NCI-H187 treated with DMSO at 0.1 percent for 48 hours (cell line): ENCODE data around the gene GJB5.

Experiments
- DNase-seq: peaks from one replicate; lab custom pipeline; 2025; lab: John Stamatoyannopoulos, UW

The GJB5 gene

GRCh38 chr1:34794790-34795180, 39.9 kb downstream of the GJB5 start:
- DNase-seq = no peak

DNA sequence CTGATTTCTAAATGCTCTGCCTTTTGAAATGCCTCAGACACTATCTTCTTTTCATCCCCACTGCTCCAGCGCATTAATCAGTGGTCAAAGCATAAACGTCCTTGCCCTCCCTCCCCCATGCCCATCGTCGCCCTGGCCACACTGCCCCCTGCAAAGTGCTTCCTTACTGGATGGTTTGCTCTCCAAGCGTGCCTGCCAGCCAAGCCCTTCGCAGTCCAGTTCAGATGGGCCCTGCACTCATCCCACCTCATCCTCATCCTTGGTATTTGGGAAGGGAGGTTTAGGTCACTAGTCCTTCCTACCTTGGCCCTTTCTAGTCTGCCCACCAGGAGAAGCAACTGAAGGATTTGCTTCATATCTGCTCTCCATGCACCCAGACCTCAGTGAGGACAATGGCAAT, 41.1 kb downstream of the GJB5 start:
- no peak for DNase-seq

DNA sequence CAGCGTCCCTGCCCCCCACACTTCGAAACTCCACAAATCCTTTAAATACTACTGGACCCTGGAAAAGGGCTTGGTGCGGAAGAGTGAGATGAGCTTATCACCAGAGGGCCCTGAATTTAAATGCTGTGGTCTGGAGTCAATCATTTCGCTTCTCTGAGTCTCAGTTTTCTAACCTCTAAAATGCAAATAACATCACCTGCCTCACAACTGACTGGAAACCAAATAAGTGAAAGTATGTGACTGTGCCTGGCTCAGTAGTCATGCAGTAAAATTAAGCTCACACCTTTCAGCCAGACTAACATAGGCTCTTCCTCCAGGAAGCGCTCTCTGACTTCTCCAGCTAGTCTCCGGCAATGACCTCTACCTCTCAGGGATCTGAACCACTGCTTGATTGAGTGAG, 42.1 kb downstream of the GJB5 start:
- no peak for DNase-seq

- DNase-seq = no peak
Measured at GRCh38 chr1:34800214-34800613, 45.4 kb downstream of the GJB5 start.

DNA sequence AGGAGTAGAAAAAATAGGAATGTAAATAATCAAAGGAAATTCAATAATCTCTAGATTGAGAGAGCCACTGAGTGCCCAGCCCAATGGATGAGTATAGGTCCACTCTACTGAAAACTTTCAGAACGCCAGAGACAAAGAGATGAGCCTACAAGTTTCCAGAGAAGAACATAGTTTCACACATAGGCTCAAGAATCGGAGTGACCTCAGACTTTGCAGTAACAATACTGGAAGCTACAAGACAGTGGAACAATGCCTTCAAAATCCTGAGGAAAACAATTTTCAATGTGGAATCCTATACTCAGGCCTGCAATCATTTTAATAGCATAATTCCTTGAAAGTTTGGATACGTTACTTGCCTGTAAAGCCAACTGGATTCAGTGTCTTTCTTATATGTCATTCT, 48.9 kb downstream of the GJB5 start:
- no peak for DNase-seq

DNA sequence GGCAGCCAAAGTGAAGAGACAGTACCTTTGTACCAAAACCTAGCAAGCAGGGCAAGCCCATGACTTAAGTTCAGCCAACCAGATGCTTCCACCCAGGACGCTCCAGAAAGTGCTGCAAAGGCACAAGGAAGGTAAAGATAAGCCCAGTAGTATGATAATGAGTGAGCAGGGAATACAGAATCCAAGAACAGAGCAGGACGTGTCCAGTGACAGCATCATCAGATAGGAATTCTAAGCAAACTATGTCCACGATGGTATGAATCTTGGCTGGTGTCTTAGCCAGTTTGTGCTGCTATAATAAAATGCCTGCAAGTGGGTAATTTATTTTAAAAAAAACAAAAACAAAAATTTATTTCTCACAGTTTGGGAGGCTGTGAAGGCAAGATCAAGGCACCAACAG, 51.5 kb downstream of the GJB5 start:
- DNase-seq = no peak
